SK-N-MC (cell line): Measurements from ENCODE around the gene THADA.

Source experiments
- EZH2 ChIP-seq: fragments of 200-600 bp; sonication (generic); IDR thresholded peaks from one replicate; pipeline ENCODE4 v1.6.1; 2017; ENCODE audit warnings: antibody characterized with exemption
- FOXP2 ChIP-seq: optimal IDR thresholded peaks from 2 replicates; pipeline ENCODE3; 2011; ENCODE audit warnings: mild to moderate bottlenecking, moderate library complexity; ENCODE audit not compliant: insufficient read depth; ENCODE audit errors: extremely low read length, control extremely low read depth
- POLR2AphosphoS5 ChIP-seq: IDR thresholded peaks from 2 replicates; pipeline ENCODE4 v1.6.1; 2012; ENCODE audit warnings: mild to moderate bottlenecking, low read depth, low read length, borderline replicate concordance

DNA sequence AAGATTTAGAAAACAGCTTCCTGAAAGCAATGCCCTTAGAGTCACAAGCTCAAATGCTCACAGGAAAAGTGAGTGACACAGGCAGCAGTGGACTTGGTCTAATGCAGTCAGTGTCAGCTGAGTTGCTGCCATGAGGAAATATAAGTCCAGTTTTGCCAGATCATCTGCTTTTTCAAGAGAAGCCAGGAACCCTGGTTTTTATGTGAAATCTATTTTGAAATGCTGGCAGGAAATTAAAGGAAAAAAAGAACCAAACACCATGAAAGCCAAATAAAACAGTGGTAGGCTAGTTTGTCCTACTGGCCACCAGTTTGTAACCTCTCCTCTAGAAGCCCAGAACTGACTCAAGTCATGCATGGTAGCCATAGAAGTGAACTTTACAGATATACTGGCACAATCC, 109.2 kb downstream of the THADA start:
- no peak for TF ChIP-seq POLR2AphosphoS5
- TF ChIP-seq EZH2: no peak
- TF ChIP-seq FOXP2: no peak
